ENCODE measurements around the gene AK2.

DNA sequence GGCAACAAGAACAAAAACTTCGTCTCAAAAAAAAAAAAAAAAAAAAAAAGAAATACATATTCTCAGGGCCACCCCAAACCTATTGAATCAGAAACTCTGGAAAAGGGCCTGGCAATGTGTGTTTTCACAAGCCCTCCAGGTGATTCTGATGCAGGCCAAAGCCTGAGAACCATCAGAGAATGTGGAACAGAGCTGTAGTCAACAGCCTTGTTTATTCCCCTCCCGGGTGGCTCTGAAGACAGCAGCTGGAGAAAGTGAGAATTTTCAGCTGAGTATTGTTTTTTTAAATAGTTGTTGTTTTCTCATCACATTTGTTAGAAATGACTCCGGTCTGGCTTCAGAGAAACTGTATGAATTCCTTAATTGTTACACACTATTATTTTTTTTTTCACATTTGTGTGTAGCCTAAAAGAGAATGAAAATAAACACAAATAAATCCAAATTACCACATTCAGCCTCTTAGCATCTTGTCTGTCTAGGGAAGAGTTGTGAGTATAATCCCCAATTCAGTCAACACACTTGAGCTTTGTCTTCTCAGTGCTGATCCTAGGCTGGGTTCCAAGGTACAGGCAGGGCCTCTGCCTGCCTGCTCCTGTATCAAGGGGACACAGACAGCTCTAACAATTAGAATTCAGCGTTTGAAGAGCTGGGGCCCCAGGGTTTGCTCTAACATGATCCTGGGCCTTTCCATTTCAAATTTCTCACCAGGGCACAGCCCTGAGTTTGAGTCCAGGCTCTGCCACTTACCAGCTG, 37.7 kb upstream of the AK2 start:
- TF ChIP-seq KLF10 (tag by site-specific recombination; IDR thresholded peaks at IDR 0.05), result no peak
- TF ChIP-seq ZFP41 (tag by site-specific recombination; IDR thresholded peaks at IDR 0.05; ENCODE audit: borderline replicate concordance), result no peak

All from HEK293 (cell line).